DMS114 treated with DMSO at 0.1 percent for 48 hours (cell line): ENCODE results near the gene MSH5.

Experiments used
- DNase-seq: peaks from one replicate; lab custom pipeline; 2025; ENCODE audit not compliant: unreplicated experiment; lab: John Stamatoyannopoulos, UW

Gene MSH5

GRCh38 chr6:31729515-31729978, 10.3 kb upstream of the MSH5 start:
- DNase-seq: peak; percentile 91

GRCh38 chr6:31729979-31730630, 9.7 kb upstream of the MSH5 start:
- DNase-seq: peak; percentile 89

GRCh38 chr6:31730631-31731086, 9.1 kb upstream of the MSH5 start:
- no peak for DNase-seq

GRCh38 chr6:31732029-31732428, 7.8 kb upstream of the MSH5 start:
- DNase-seq: no peak

- no peak for DNase-seq
Observed at GRCh38 chr6:31733734-31734133, 6.1 kb upstream of the MSH5 start.

- no peak for DNase-seq
Observed at GRCh38 chr6:31734247-31734820, 5.5 kb upstream of the MSH5 start.

GRCh38 chr6:31734821-31735406, 4.9 kb upstream of the MSH5 start:
- no peak for DNase-seq

- DNase-seq: peak; percentile 83
Observed at GRCh38 chr6:31736021-31736767, 3.6 kb upstream of the MSH5 start, which contains the start of gene CLIC1. TSS of gene CLIC1 (minus strand) at chr6:31736530. CDS start at chr6:31736300, 230 bp downstream.

- DNase-seq: no peak
Observed at GRCh38 chr6:31736768-31737314, 3.0 kb upstream of the MSH5 start.

GRCh38 chr6:31737315-31737990, 2.4 kb upstream of the MSH5 start:
- DNase-seq: no peak

- DNase-seq: no peak
Observed at GRCh38 chr6:31737991-31738979, 1.5 kb upstream of the MSH5 start.

GRCh38 chr6:31740397-31741223, 805 bp downstream of the MSH5 start:
- no peak for DNase-seq

GRCh38 chr6:31741815-31742214, 2.0 kb downstream of the MSH5 start:
- DNase-seq: no peak

- no peak for DNase-seq
Observed at GRCh38 chr6:31742894-31743293, 3.1 kb downstream of the MSH5 start.

- no peak for DNase-seq
Observed at GRCh38 chr6:31744422-31744821, 4.6 kb downstream of the MSH5 start.

GRCh38 chr6:31749301-31750036, 9.7 kb downstream of the MSH5 start:
- DNase-seq: no peak

- DNase-seq: no peak
Observed at GRCh38 chr6:31750411-31751022, 10.7 kb downstream of the MSH5 start.
